ENCODE data around the gene ABI2. TPM values are rescaled to one million over a fixed set of nuclear protein-coding genes. Genes with fewer than 3 reads are reported as not detected.

ABI2 gene
- total RNA-seq, 4 donors from 2014 or later = 6.2 to 17.0 (median 12.9) TPM

DNA sequence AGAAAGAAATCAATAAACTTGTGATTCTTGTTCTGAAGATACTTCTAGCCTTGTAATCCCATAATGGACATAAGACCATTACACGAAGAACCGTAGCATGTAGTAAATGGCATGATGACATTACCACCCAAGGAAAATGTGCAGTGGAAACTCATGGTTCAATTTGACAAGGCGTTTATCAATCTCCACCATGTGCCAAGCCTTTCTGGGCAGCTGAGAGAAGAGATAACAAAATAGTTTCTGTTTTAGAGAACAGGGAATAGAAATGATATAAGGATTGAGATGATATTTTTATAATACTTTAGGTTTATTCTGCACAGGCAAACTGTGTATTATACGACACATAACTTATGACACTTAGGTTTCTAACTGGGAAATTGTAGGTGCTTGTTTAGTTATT lies 19.2 kb downstream of the ABI2 start:
- no peak overlapping the region for H3K27ac ChIP-seq
- intact Hi-C loops (cut with DNase I; ENCODE audit: low total_unique reads) = no loop called here
- ATAC-seq = no peak
- H3K36me3 ChIP-seq = no peaks in the 10 kb centered on the region
- TF ChIP-seq POLR2A (IDR thresholded peaks at IDR 0.05) (no peak), CTCF (IDR thresholded peaks at IDR 0.05 in 4 of 5, conservative IDR thresholded peaks at IDR 0.05 in 1 of 5) (no peak)
- no peak for DNase-seq
- no peaks in the 10 kb centered on the region for H3K27me3 ChIP-seq
- no peaks in the 10 kb centered on the region for H3K4me1 ChIP-seq
- no peaks in the 10 kb centered on the region for H3K9me3 ChIP-seq
- in situ Hi-C loops (cut with MboI; ENCODE audit: low sequenced_read_pairs in 4 of 4) = no loop called here
- no peak overlapping the region for H3K4me3 ChIP-seq

DNA sequence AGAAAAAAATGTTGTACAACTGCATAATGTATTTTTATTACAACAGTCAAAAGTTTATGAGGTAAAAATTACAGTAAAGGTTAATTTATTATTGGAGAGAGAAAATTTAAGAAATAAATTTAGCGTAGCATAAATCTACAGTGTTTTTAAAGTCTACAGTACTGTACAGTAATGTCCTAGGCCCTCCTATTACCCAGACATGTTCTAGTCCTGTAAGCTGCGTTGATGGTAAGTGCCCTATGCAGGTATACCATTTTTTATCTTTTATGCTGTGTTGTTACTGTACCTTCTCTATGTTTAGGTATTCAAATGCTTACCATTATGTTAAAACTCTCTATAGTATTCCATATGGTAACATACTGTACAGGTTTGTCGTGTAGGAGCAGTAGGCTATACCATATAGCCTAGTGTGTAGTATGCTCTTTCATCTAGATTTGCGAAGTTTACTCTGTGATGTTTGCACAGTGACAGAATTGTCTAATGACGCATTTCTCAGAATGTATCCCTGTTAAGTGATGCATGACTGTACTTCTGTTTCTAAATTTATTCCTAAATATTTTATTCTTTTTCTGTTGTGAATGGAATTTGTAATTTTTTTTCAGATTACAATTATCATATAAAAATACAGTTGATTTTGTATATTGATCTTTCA lies 24.5 kb downstream of the ABI2 start:
- DNase-seq = no peak
- TF ChIP-seq CTCF (IDR thresholded peaks at IDR 0.05 in 4 of 5, conservative IDR thresholded peaks at IDR 0.05 in 1 of 5) (no peak), POLR2A (IDR thresholded peaks at IDR 0.05) (no peak)
- no peaks in the 10 kb centered on the region for H3K9me3 ChIP-seq
- no peak overlapping the region for H3K27ac ChIP-seq
- no peaks in the 10 kb centered on the region for H3K27me3 ChIP-seq
- no peaks in the 10 kb centered on the region for H3K4me1 ChIP-seq
- intact Hi-C loops (cut with DNase I; ENCODE audit: low total_unique reads) = no loop called here
- no peak for ATAC-seq
- in situ Hi-C loops (cut with MboI; ENCODE audit: low sequenced_read_pairs in 4 of 4) = no loop called here
- no peak overlapping the region for H3K4me3 ChIP-seq
- H3K36me3 ChIP-seq = no peaks in the 10 kb centered on the region

- H3K36me3 ChIP-seq = no peaks in the 10 kb centered on the region
- ATAC-seq (no peak), DNase-seq (no peak)
- H3K27ac ChIP-seq = no peak overlapping the region
- no peak overlapping the region for H3K4me3 ChIP-seq
- in situ Hi-C loops (cut with MboI; ENCODE audit: low sequenced_read_pairs in 4 of 4) = no loop called here
- intact Hi-C loops (cut with DNase I; ENCODE audit: low total_unique reads) = no loop called here
- H3K27me3 ChIP-seq = no peaks in the 10 kb centered on the region
- no peak for TF ChIP-seq CTCF (IDR thresholded peaks at IDR 0.05 in 4 of 5, conservative IDR thresholded peaks at IDR 0.05 in 1 of 5)
- TF ChIP-seq POLR2A (IDR thresholded peaks at IDR 0.05) = no peak
- no peaks in the 10 kb centered on the region for H3K4me1 ChIP-seq
- H3K9me3 ChIP-seq = no peaks in the 10 kb centered on the region
Measured at GRCh38 chr2:203354966-203355365, 26.8 kb downstream of the ABI2 start.

- TF ChIP-seq POLR2A (IDR thresholded peaks at IDR 0.05) = no peak
- no peak for TF ChIP-seq CTCF (IDR thresholded peaks at IDR 0.05 in 4 of 5, conservative IDR thresholded peaks at IDR 0.05 in 1 of 5)
- Histone ChIP-seq H3K27ac (no peak overlapping the region), H3K4me1 (peaks cover 0 to 9% of the 10 kb centered on the region in 2 donors), H3K36me3 (no peaks in the 10 kb centered on the region), H3K4me3 (no peak overlapping the region), H3K9me3 (no peaks in the 10 kb centered on the region), H3K27me3 (no peaks in the 10 kb centered on the region)
- intact Hi-C loops (cut with DNase I; ENCODE audit: low total_unique reads) (no loop called here), in situ Hi-C loops (cut with MboI; ENCODE audit: low sequenced_read_pairs in 4 of 4) (no loop called here)
- ATAC-seq (no peak), DNase-seq (no peak)
Measured at GRCh38 chr2:203359450-203359849, 31.3 kb downstream of the ABI2 start.

Measured in gastrocnemius medialis (tissue), 4 donors.